ENCODE results near the gene OGDH. TPM values are rescaled to one million over a fixed set of nuclear protein-coding genes. Genes with fewer than 3 reads are reported as not detected.
"Not testable (repeated sequence)": the region's sequence is repeated elsewhere in the genome, so short reads cannot be mapped to it uniquely, and the experiment has no call there.

OGDH gene
- total RNA-seq, 2 donors from 2014 or later, result 53.2 to 106 TPM

- DNase-seq (ENCODE audit: low spot score in 2 of 2) (peak; percentile 89 to 93), ATAC-seq (peak; percentile 97 to 98)
- Mint-ChIP-seq H3K9me3 (no peaks in the 10 kb centered on the region), H3K36me3 (peaks cover 43 to 72% of the 10 kb centered on the region in 2 donors), H3K27ac (peak within 1 kb of the TSS; percentile 99)
These were observed 32.8 kb upstream of the OGDH start, which contains the start of gene DDX56 for GRCh38 chr7:44573464-44574286. Gene DDX56 (minus strand): TSS chr7:44573908. CDS start chr7:44573895, 13 bp downstream.

- no peak for DNase-seq (ENCODE audit: low spot score in 2 of 2)
- H3K9me3 Mint-ChIP-seq, result no peaks in the 10 kb centered on the region
- ATAC-seq, result no peak
- peak overlapping the region; percentile 99 for H3K27ac Mint-ChIP-seq
- peaks cover 42 to 66% of the 10 kb centered on the region in 2 donors for H3K36me3 Mint-ChIP-seq
These were observed 32.0 kb upstream of the OGDH start for GRCh38 chr7:44574287-44574872.

- Mint-ChIP-seq H3K36me3 (peaks cover 41 to 65% of the 10 kb centered on the region in 2 donors), H3K27ac (peak overlapping the region; percentile 99), H3K9me3 (no peaks in the 10 kb centered on the region)
- ATAC-seq (no peak), DNase-seq (ENCODE audit: low spot score in 2 of 2) (no peak)
These were observed 31.4 kb upstream of the OGDH start for GRCh38 chr7:44575054-44575453.

- no peak for ATAC-seq
- peaks cover 47 to 68% of the 10 kb centered on the region in 2 donors for H3K36me3 Mint-ChIP-seq
- H3K27ac Mint-ChIP-seq, result peak overlapping the region; percentile 23 to 58
- no peak for DNase-seq (ENCODE audit: low spot score in 2 of 2)
- H3K9me3 Mint-ChIP-seq, result no peaks in the 10 kb centered on the region
These were observed 30.2 kb upstream of the OGDH start for GRCh38 chr7:44576228-44576627.

GRCh38 chr7:44580945-44581878, 25.2 kb upstream of the OGDH start:
- Mint-ChIP-seq H3K36me3 (peaks cover 22 to 23% of the 10 kb centered on the region in 2 donors), H3K9me3 (no peaks in the 10 kb centered on the region), H3K27ac (peak overlapping the region; percentile 96 to 97)
- ATAC-seq (peak; percentile 31 to 51), DNase-seq (ENCODE audit: low spot score in 2 of 2) (peak; percentile 51 to 70)

GRCh38 chr7:44581879-44582603, 24.4 kb upstream of the OGDH start, which contains the start of gene TMED4:
Gene TMED4 (minus strand): TSS chr7:44582231. CDS start chr7:44582206, 25 bp downstream.
- DNase-seq (ENCODE audit: low spot score in 2 of 2), result peak; percentile 100
- peak; percentile 91 to 95 for ATAC-seq
- peaks cover 22% of the 10 kb centered on the region in 2 donors for H3K36me3 Mint-ChIP-seq
- no peaks in the 10 kb centered on the region for H3K9me3 Mint-ChIP-seq
- peak within 1 kb of the TSS; percentile 96 to 97 for H3K27ac Mint-ChIP-seq

GRCh38 chr7:44583146-44583865, 23.1 kb upstream of the OGDH start:
- ATAC-seq (no peak), DNase-seq (ENCODE audit: low spot score in 2 of 2) (no peak)
- Mint-ChIP-seq H3K9me3 (no peaks in the 10 kb centered on the region), H3K36me3 (peaks cover 21 to 22% of the 10 kb centered on the region in 2 donors), H3K27ac (peak overlapping the region; percentile 96 to 97)

- DNase-seq (ENCODE audit: low spot score in 2 of 2), result peak in 1 of 2 donors; percentile 25
- peak; percentile 72 to 73 for ATAC-seq
- Mint-ChIP-seq H3K9me3 (no peaks in the 10 kb centered on the region), H3K36me3 (no peaks in the 10 kb centered on the region), H3K27ac (peak overlapping the region in 1 of 2 donors; percentile 36)
These were observed 18.4 kb upstream of the OGDH start for GRCh38 chr7:44587843-44588711.

- DNase-seq (ENCODE audit: low spot score in 2 of 2), result no peak
- no peak for ATAC-seq
- Mint-ChIP-seq H3K36me3 (no peaks in the 10 kb centered on the region), H3K9me3 (no peaks in the 10 kb centered on the region), H3K27ac (no peak overlapping the region)
These were observed 15.5 kb upstream of the OGDH start for GRCh38 chr7:44590910-44591309.

- DNase-seq (ENCODE audit: low spot score in 2 of 2) (no peak), ATAC-seq (no peak)
- Mint-ChIP-seq H3K9me3 (no peaks in the 10 kb centered on the region), H3K27ac (no peak overlapping the region), H3K36me3 (no peaks in the 10 kb centered on the region)
These were observed 10.3 kb upstream of the OGDH start for GRCh38 chr7:44595934-44596635.

GRCh38 chr7:44597181-44597580, 9.2 kb upstream of the OGDH start:
- DNase-seq (ENCODE audit: low spot score in 2 of 2); ATAC-seq; H3K36me3 Mint-ChIP-seq; H3K27ac Mint-ChIP-seq; H3K9me3 Mint-ChIP-seq: not testable (repeated sequence)

- Mint-ChIP-seq H3K36me3 (no peaks in the 10 kb centered on the region), H3K9me3 (no peaks in the 10 kb centered on the region), H3K27ac (no peak overlapping the region)
- DNase-seq (ENCODE audit: low spot score in 2 of 2) (no peak), ATAC-seq (no peak)
These were observed 7.2 kb upstream of the OGDH start for GRCh38 chr7:44599222-44599621.

GRCh38 chr7:44602576-44602910, 3.9 kb upstream of the OGDH start:
- DNase-seq (ENCODE audit: low spot score in 2 of 2), result no peak
- H3K27ac Mint-ChIP-seq, result no peak overlapping the region
- no peak for ATAC-seq
- H3K36me3 Mint-ChIP-seq, result peaks cover 7% of the 10 kb centered on the region in 2 donors
- no peaks in the 10 kb centered on the region for H3K9me3 Mint-ChIP-seq

- peaks cover 7 to 14% of the 10 kb centered on the region in 2 donors for H3K36me3 Mint-ChIP-seq
- ATAC-seq, result no peak
- no peaks in the 10 kb centered on the region for H3K9me3 Mint-ChIP-seq
- no peak for DNase-seq (ENCODE audit: low spot score in 2 of 2)
- H3K27ac Mint-ChIP-seq, result no peak overlapping the region
These were observed 3.2 kb upstream of the OGDH start for GRCh38 chr7:44603193-44603592.

Data from activated naive CD4-positive, alpha-beta T cell treated with anti-CD3 and anti-CD28 coated beads, Interleukin-2, amount 50 U/mL, for 72 hours (primary cell).